B cell (primary cell): ENCODE data around the gene KRT39. TPM values are rescaled to one million over a fixed set of nuclear protein-coding genes. Genes with fewer than 3 reads are reported as not detected.

Source experiments
- ATAC-seq: fragments of 200-7000 bp; cut with Tn5 transposase; one replicate; pipeline ENCODE4 v1.10.0; 2021; ENCODE audit warnings: low read depth, mild to moderate bottlenecking, moderate number of reproducible peaks, moderate library complexity
- CTCF ChIA-PET: fragments of 350-600 bp; sonication (Branson Sonifier 250); formaldehyde crosslinking; loops from one replicate; lab custom pipeline; 2021; ENCODE audit warnings: antibody characterized with exemption, inconsistent platforms; lab: Charles Lee
- POLR2A ChIA-PET: fragments of 350-600 bp; sonication (Branson Sonifier 250); formaldehyde crosslinking; loops from one replicate; lab custom pipeline; 2021; ENCODE audit warnings: antibody characterized with exemption; lab: Charles Lee
- DNase-seq: peaks from one replicate; pipeline ENCODE4 v3.0.0; 2013
- H2AFZ ChIP-seq: 2 replicates; pipeline ENCODE4 v1.6.1; 2012; ENCODE audit warnings: mild to moderate bottlenecking, low read depth, low read length; ENCODE audit not compliant: insufficient read depth, poor library complexity, severe bottlenecking
- H3K27ac ChIP-seq, 2 donors: 1 replicate in 1 of 2; 2 replicates in 1 of 2; pipeline ENCODE4 v1.5.1; 2012 to 2013; ENCODE audit warnings: low read length in 2 of 2, mild to moderate bottlenecking in 2 of 2, moderate library complexity in 1 of 2
- H3K27me3 ChIP-seq, 4 experiments: fragments of 200-600 bp in 1 of 4; sonication (generic) in 1 of 4; replicated peaks in 1 of 4; 1 replicate in 2 of 4; 2 replicates in 2 of 4; pipeline versions ENCODE4 v1.6.1 to v1.7.0; 2013 to 2016; ENCODE audit warnings: low read length in 3 of 4, mild to moderate bottlenecking in 2 of 4, mixed read lengths in 1 of 4, moderate library complexity in 1 of 4; ENCODE audit not compliant: insufficient read depth in 4 of 4, control insufficient read depth in 3 of 4; ENCODE audit errors: control extremely low read depth in 1 of 4
- H3K36me3 ChIP-seq, 2 experiments: replicated peaks in 1 of 2; 1 replicate in 1 of 2; 2 replicates in 1 of 2; pipeline versions ENCODE4 v1.6.1 to v1.7.1; 2013; ENCODE audit warnings: low read length in 1 of 2; ENCODE audit not compliant: insufficient read depth in 2 of 2, control insufficient read depth in 1 of 2; ENCODE audit errors: control extremely low read depth in 1 of 2, extremely low read depth in 1 of 2
- H3K4me1 ChIP-seq, 2 donors: fragments of 200-600 bp in 1 of 2; sonication (generic) in 1 of 2; 1 replicate in 1 of 2; 2 replicates in 1 of 2; pipeline versions ENCODE4 v1.5.1 to v1.6.1; 2013 to 2017; ENCODE audit warnings: low read length in 2 of 2; ENCODE audit not compliant: control insufficient read depth in 2 of 2, insufficient read depth in 2 of 2
- H3K4me2 ChIP-seq: replicated peaks from 2 replicates; pipeline ENCODE3; 2012; ENCODE audit warnings: mild to moderate bottlenecking, low read depth, low read length; ENCODE audit not compliant: poor library complexity, severe bottlenecking
- H3K4me3 ChIP-seq, 5 experiments: fragments of 200-600 bp in 1 of 5; sonication (generic) in 1 of 5; 1 replicate in 3 of 5; 2 replicates in 2 of 5; pipeline versions ENCODE4 v1.5.1 to v1.7.0; 2011 to 2016; ENCODE audit warnings: low read length in 4 of 5, mild to moderate bottlenecking in 4 of 5, low read depth in 2 of 5, control low read depth in 1 of 5, moderate library complexity in 1 of 5; ENCODE audit not compliant: insufficient read depth in 1 of 5; ENCODE audit errors: control extremely low read depth in 1 of 5, extremely low read depth in 1 of 5
- H3K79me2 ChIP-seq: fragments of 200-600 bp; sonication (generic); one replicate; pipeline ENCODE4 v1.6.0; 2016; ENCODE audit warnings: low read length; ENCODE audit not compliant: control insufficient read depth, insufficient read depth
- H3K9ac ChIP-seq: fragments of 200-600 bp; sonication (generic); 2 replicates; pipeline ENCODE4 v1.6.1; 2017; ENCODE audit warnings: mild to moderate bottlenecking, low read length, moderate library complexity
- H3K9me3 ChIP-seq, 3 donors: one replicate each; pipeline versions ENCODE4 v1.6.1 to v1.7.1; 2013; ENCODE audit warnings: low read length in 2 of 3; ENCODE audit not compliant: control insufficient read depth in 2 of 3, insufficient read depth in 1 of 3; ENCODE audit errors: control extremely low read depth in 1 of 3
- H4K20me1 ChIP-seq: 2 replicates; pipeline ENCODE4 v1.6.0; 2012; ENCODE audit warnings: mild to moderate bottlenecking, low read length; ENCODE audit not compliant: insufficient read depth, control insufficient read depth, poor library complexity, severe bottlenecking
- H3K27ac Mint-ChIP-seq: one replicate; pipeline ENCODE4 v1.8.0; 2021; ENCODE audit warnings: mixed read lengths
- H3K27me3 Mint-ChIP-seq: one replicate; pipeline ENCODE4 v1.8.0; 2021; ENCODE audit warnings: mixed read lengths
- H3K4me1 Mint-ChIP-seq: one replicate; pipeline ENCODE4 v1.8.0; 2021; ENCODE audit warnings: mixed read lengths
- H3K4me3 Mint-ChIP-seq: one replicate; pipeline ENCODE4 v1.8.0; 2021; ENCODE audit warnings: mixed read lengths
- H3K9me3 Mint-ChIP-seq: one replicate; pipeline ENCODE4 v1.8.0; 2022; ENCODE audit warnings: mixed read lengths; ENCODE audit not compliant: insufficient read depth
- CTCF ChIP-seq: fragments of 200-600 bp; IDR thresholded peaks from one replicate; pipeline ENCODE4 v1.8.0; 2022; ENCODE audit warnings: antibody characterized with exemption, mild to moderate bottlenecking
- EZH2 ChIP-seq: IDR thresholded peaks from 2 replicates; pipeline ENCODE4 v1.6.1; 2012; ENCODE audit warnings: borderline replicate concordance, low read depth, mild to moderate bottlenecking, moderate library complexity, low read length; ENCODE audit not compliant: insufficient read depth, poor library complexity, severe bottlenecking
- WGBS: methylation state at CpG from one replicate; pipeline ENCODE4 v1.1.5; 2013; ENCODE audit warnings: missing lambda C conversion rate; ENCODE audit not compliant: insufficient coverage; 5-methylcytosine and 5-hydroxymethylcytosine counted together
- intact Hi-C: fragments of 100-400 bp; cut with micrococcal nuclease; formaldehyde crosslinking; loops from one replicate; pipeline ENCODE4 v1.10.0; 2022
- polyA plus RNA-seq: library from polyadenylated mRNA; depleted of rRNA; stranded (reverse); fragments of >200 nt; gene quantifications from 2 replicates; pipeline ENCODE4 v1.2.3, GENCODE V29; 2012
- total RNA-seq, 2 donors: library from RNA; stranded (reverse); fragments of 120-200 nt in 1 of 2; gene quantifications; 1 replicate in 1 of 2; 2 replicates in 1 of 2; pipeline versions ENCODE4 v1.2.3 to v1.2.4, GENCODE V29; 2013 to 2022

KRT39 gene
- total and polyA plus RNA-seq, 2 donors (not counting 1 experiment from before 2014, with no cell fraction given): not detected

GRCh38 chr17:40980117-40980516, 13.4 kb upstream of the KRT39 start:
- no peak overlapping the region for H3K4me2 ChIP-seq
- no peak overlapping the region for H3K27ac ChIP-seq
- CTCF ChIA-PET: no interaction called here
- POLR2A ChIA-PET: no interaction called here
- H3K9me3 Mint-ChIP-seq: no peaks in the 10 kb centered on the region
- no peaks in the 10 kb centered on the region for H3K79me2 ChIP-seq
- TF ChIP-seq EZH2 (no peak), CTCF (no peak)
- intact Hi-C loops: no loop called here
- H3K27me3 Mint-ChIP-seq: peaks cover 44% of the 10 kb centered on the region
- H3K4me3 Mint-ChIP-seq: no peak overlapping the region
- H3K27ac Mint-ChIP-seq: no peak overlapping the region
- no peaks in the 10 kb centered on the region for H3K36me3 ChIP-seq
- no peak overlapping the region for H3K4me3 ChIP-seq
- H3K9ac ChIP-seq: no peak overlapping the region
- H3K4me1 ChIP-seq: no peaks in the 10 kb centered on the region
- no peaks in the 10 kb centered on the region for H3K4me1 Mint-ChIP-seq
- no peaks in the 10 kb centered on the region for H4K20me1 ChIP-seq
- H2AFZ ChIP-seq: no peak overlapping the region
- no peak for DNase-seq
- 84% methylated on average over 3 of the region's 3 CpGs for WGBS
- H3K9me3 ChIP-seq: peaks cover 0 to 3% (median 0%) of the 10 kb centered on the region in 3 donors
- ATAC-seq: no peak
- H3K27me3 ChIP-seq: peaks cover 0 to 29% (median 14%) of the 10 kb centered on the region in 4 experiments

- no peaks in the 10 kb centered on the region for H3K79me2 ChIP-seq
- H2AFZ ChIP-seq: no peak overlapping the region
- ChIA-PET CTCF (no interaction called here), POLR2A (no interaction called here)
- no peak for TF ChIP-seq EZH2
- no peak for TF ChIP-seq CTCF
- Mint-ChIP-seq H3K27me3 (peaks cover 39% of the 10 kb centered on the region), H3K27ac (no peak overlapping the region), H3K4me1 (no peaks in the 10 kb centered on the region), H3K4me3 (no peak overlapping the region), H3K9me3 (no peaks in the 10 kb centered on the region)
- H3K27ac ChIP-seq: no peak overlapping the region
- no peak overlapping the region for H3K9ac ChIP-seq
- H3K4me1 ChIP-seq: no peaks in the 10 kb centered on the region
- no peaks in the 10 kb centered on the region for H3K36me3 ChIP-seq
- WGBS: 89% methylated on average over 13 of the region's 13 CpGs
- H3K4me3 ChIP-seq: no peak overlapping the region
- H4K20me1 ChIP-seq: no peaks in the 10 kb centered on the region
- DNase-seq (no peak), ATAC-seq (no peak)
- H3K4me2 ChIP-seq: no peak overlapping the region
- intact Hi-C loops: no loop called here
- H3K9me3 ChIP-seq: no peaks in the 10 kb centered on the region
- H3K27me3 ChIP-seq: peaks cover 0 to 19% (median 10%) of the 10 kb centered on the region in 4 experiments
Observed at GRCh38 chr17:40978575-40979151, 11.9 kb upstream of the KRT39 start.
